GM12875 (cell line): ENCODE measurements around the gene COL28A1.

ENCODE experiments used
- H3K4me3 ChIP-seq: one replicate; pipeline ENCODE4 v1.5.1; 2011; ENCODE audit warnings: low read depth, low read length, control low read depth
- TF ChIP-seq, protein P1 (sequence below): IDR thresholded peaks from 2 replicates; pipeline ENCODE4 v1.5.1; 2011; ENCODE audit warnings: low read depth, mild to moderate bottlenecking, control low read depth, inconsistent platforms, low read length, moderate library complexity, borderline replicate concordance; ENCODE audit not compliant: insufficient read depth

Gene COL28A1

GRCh38 chr7:7535691-7536090 is at the start of gene COL28A1:
TSS of gene COL28A1 (minus strand) at chr7:7535873. CDS start at chr7:7532875, 2,998 bp downstream.
- no peak within 1 kb of the TSS for H3K4me3 ChIP-seq
- TF ChIP-seq, protein P1, sequence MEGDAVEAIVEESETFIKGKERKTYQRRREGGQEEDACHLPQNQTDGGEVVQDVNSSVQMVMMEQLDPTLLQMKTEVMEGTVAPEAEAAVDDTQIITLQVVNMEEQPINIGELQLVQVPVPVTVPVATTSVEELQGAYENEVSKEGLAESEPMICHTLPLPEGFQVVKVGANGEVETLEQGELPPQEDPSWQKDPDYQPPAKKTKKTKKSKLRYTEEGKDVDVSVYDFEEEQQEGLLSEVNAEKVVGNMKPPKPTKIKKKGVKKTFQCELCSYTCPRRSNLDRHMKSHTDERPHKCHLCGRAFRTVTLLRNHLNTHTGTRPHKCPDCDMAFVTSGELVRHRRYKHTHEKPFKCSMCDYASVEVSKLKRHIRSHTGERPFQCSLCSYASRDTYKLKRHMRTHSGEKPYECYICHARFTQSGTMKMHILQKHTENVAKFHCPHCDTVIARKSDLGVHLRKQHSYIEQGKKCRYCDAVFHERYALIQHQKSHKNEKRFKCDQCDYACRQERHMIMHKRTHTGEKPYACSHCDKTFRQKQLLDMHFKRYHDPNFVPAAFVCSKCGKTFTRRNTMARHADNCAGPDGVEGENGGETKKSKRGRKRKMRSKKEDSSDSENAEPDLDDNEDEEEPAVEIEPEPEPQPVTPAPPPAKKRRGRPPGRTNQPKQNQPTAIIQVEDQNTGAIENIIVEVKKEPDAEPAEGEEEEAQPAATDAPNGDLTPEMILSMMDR: no peak

GRCh38 chr7:7584653-7585052 is 49.0 kb upstream of the COL28A1 start:
- TF ChIP-seq, protein P1: no peak
- H3K4me3 ChIP-seq: no peak overlapping the region

DNA sequence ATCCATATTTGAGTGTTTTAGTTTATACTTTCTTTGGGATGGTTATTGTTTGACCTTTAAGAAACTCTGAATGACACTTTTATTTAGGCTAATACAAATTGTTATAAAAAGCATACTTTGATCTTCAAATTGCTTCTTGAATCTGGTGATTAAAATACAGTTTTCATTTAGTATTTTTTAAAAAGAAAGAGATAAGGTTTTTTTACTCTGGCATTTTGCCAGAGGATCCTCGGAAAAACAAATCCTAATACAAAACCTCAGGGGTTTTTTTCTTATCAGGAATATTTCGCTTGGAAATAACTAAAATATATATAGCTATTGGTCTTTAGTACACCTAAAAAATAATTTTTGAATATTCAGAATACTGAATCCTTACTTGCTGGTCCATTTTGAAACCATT is 48.1 kb upstream of the COL28A1 start:
- TF ChIP-seq, protein P1: no peak
- H3K4me3 ChIP-seq: no peak overlapping the region

GRCh38 chr7:7582596-7582995 is 46.9 kb upstream of the COL28A1 start:
- TF ChIP-seq, protein P1: no peak
- no peak overlapping the region for H3K4me3 ChIP-seq

GRCh38 chr7:7581531-7582179 is 46.0 kb upstream of the COL28A1 start:
- H3K4me3 ChIP-seq: no peak overlapping the region
- TF ChIP-seq, protein P1: no peak

DNA sequence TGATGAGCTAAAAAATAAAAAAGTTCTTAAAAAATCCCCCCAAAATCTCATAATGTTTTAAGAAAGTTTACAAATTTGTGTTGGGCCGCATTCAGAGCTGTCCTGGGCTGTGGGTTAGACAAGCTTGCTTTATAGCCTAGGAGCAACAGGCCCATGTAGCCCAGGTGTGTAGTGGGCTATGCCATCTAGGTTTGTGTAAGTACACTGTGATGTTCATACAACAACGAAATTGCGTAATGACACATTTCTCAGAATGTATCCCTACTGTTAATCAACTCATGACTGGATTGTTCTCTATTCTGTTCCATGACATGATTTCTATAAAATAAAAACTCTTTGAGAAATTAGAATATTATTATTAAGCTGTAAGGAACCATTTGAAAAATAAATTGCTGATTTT is 44.0 kb upstream of the COL28A1 start:
- no peak overlapping the region for H3K4me3 ChIP-seq
- TF ChIP-seq, protein P1: no peak

DNA sequence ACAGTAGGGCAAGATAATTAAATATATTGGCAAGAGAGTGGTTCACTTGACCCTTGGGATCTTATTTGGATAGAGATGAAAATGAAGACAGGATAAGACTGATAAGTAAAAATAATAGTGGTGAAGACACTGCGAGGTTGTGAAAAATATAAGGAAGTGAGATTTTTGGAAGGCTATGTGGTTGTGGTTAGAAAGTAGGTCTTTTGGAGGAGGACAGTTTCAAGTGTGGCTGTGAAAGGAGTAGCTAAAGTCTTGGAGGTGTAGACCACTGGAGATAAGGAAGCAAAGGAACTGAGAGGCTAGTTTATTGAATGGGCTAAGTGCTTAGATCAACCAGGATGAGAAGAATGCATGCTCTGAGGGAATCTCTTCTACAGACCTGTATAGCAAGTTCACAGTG is 42.2 kb upstream of the COL28A1 start:
- TF ChIP-seq, protein P1: no peak

More for the DNA sequence above, 42.2 kb upstream of the COL28A1 start:
- H3K4me3 ChIP-seq: no peak overlapping the region
